GM19452 (cell line): ENCODE data around the gene PSG6.
"Not testable (repeated sequence)": the region's sequence is repeated elsewhere in the genome, so short reads cannot be mapped to it uniquely, and the experiment has no call there.

ENCODE experiments used
- ATAC-seq: cut with Tn5 transposase; IDR thresholded peaks from one replicate; pipeline ENCODE4 v1.9.1; 2021; ENCODE audit not compliant: unreplicated experiment

PSG6 gene

DNA sequence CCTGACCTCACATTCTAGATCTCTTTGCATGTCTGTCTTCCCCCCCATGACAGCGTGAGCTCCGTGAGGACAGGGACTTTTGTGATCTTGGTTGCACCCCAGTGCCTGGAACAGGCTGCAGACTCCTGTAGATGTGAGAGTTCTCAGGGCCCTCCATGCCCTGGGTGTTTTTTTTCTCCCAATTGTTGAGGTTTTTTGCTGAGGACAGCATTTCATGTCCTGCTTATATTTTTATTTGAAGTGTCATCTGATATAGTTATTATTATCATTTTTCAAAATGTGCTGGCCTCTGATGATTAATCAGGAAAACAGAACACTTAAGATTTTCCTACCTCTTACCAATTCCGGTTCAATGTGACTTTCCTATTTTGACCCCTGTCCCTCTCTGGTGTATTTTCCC is 62.9 kb downstream of the PSG6 start:
- ATAC-seq = not testable (repeated sequence)

- not testable (repeated sequence) for ATAC-seq
These were observed 64.5 kb downstream of the PSG6 start for GRCh38 chr19:42853231-42853630.

DNA sequence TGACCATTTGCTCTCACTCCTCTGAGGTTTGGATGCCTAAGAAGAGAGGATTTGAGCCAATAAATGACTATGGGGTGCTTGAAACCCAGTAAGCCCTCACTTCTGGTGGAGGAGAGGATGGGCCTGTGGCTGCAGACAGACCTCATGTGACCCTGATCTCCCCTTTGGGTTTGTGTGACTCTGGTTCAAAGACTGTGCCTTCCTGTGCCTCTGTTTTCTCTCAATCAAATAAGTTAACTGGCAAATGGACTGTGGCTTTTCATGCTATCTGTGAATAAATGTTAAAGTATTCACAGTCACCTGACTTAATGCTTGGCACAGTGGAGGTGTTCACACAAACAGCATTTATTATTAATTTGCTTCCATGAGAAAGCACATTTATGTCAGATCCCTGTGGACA is 64.9 kb downstream of the PSG6 start:
- ATAC-seq = not testable (repeated sequence)
